Keratinocyte (primary cell): Measurements from ENCODE around the gene RASD2. TPM values are rescaled to one million over a fixed set of nuclear protein-coding genes. Genes with fewer than 3 reads are reported as not detected.

Experiments used
- DNase-seq: peaks from one replicate; pipeline ENCODE4 v3.0.0-alpha.2; 2011; ENCODE audit warnings: low read depth, missing footprints, low spot score
- FAIRE-seq: peaks from 2 replicates; lab custom pipeline; 2011; peaks lifted over from hg19 to GRCh38; lab: Jason Lieb, UNC
- H2AFZ ChIP-seq: 2 replicates; pipeline ENCODE4 v1.6.0; 2012; ENCODE audit warnings: low read length, control low read depth, inconsistent platforms; ENCODE audit not compliant: control insufficient read depth
- H3K27ac ChIP-seq: 2 replicates; pipeline ENCODE4 v1.5.1; 2011; ENCODE audit warnings: low read length; ENCODE audit not compliant: control insufficient read depth, insufficient read depth
- H3K27me3 ChIP-seq: 3 replicates; pipeline ENCODE4 v1.6.0; 2011; ENCODE audit warnings: low read length; ENCODE audit not compliant: control insufficient read depth, insufficient read depth; ENCODE audit errors: extremely low read depth
- H3K36me3 ChIP-seq, 2 experiments: 2 replicates in 1 of 2; 3 replicates in 1 of 2; pipeline ENCODE4 v1.5.1; 2011; ENCODE audit warnings: low read length in 2 of 2, mild to moderate bottlenecking in 1 of 2; ENCODE audit not compliant: control insufficient read depth in 2 of 2, insufficient read depth in 2 of 2; ENCODE audit errors: extremely low read depth in 1 of 2
- H3K4me1 ChIP-seq: 3 replicates; pipeline ENCODE4 v1.5.1; 2011; ENCODE audit warnings: low read length; ENCODE audit not compliant: control insufficient read depth, insufficient read depth; ENCODE audit errors: extremely low read depth
- H3K4me2 ChIP-seq: 3 replicates; pipeline ENCODE4 v1.6.0; 2011; ENCODE audit warnings: low read depth, low read length; ENCODE audit not compliant: control insufficient read depth, insufficient read depth; ENCODE audit errors: extremely low read depth
- H3K4me3 ChIP-seq, 3 experiments: fragments of 200-600 bp in 1 of 3; sonication (generic) in 1 of 3; 2 replicates in 2 of 3; 3 replicates in 1 of 3; pipeline ENCODE4 v1.5.1; 2011 to 2016; ENCODE audit warnings: low read length in 3 of 3, mild to moderate bottlenecking in 3 of 3, control low read depth in 2 of 3, inconsistent platforms in 1 of 3, low read depth in 1 of 3, mixed read lengths in 1 of 3, mixed run types in 1 of 3, moderate library complexity in 1 of 3; ENCODE audit not compliant: control insufficient read depth in 2 of 3, insufficient read depth in 2 of 3; ENCODE audit errors: extremely low read depth in 1 of 3
- H3K79me2 ChIP-seq: 2 replicates; pipeline ENCODE4 v1.6.0; 2012; ENCODE audit warnings: low read length; ENCODE audit not compliant: control insufficient read depth, insufficient read depth
- H3K9ac ChIP-seq: 3 replicates; pipeline ENCODE4 v1.6.0; 2011; ENCODE audit warnings: low read length; ENCODE audit not compliant: control insufficient read depth, insufficient read depth; ENCODE audit errors: extremely low read depth
- H3K9me1 ChIP-seq: 3 replicates; pipeline ENCODE4 v1.6.0; 2011; ENCODE audit warnings: low read length; ENCODE audit not compliant: control insufficient read depth, insufficient read depth; ENCODE audit errors: extremely low read depth
- H3K9me3 ChIP-seq: 2 replicates; pipeline ENCODE4 v1.5.1; 2012; ENCODE audit warnings: low read depth, low read length; ENCODE audit not compliant: control insufficient read depth
- H4K20me1 ChIP-seq: 3 replicates; pipeline ENCODE4 v1.6.0; 2011; ENCODE audit warnings: low read length; ENCODE audit not compliant: control insufficient read depth, insufficient read depth; ENCODE audit errors: extremely low read depth
- EZH2 ChIP-seq: IDR thresholded peaks from one replicate; pipeline ENCODE4 v1.6.1; 2012; ENCODE audit warnings: inconsistent platforms, mild to moderate bottlenecking, low read length, moderate library complexity
- dilution Hi-C: fragments of 300-500 bp; cut with MboI; formaldehyde crosslinking; loops from one replicate; pipeline ENCODE4 v1.7.0; 2020; ENCODE audit warnings: low sequenced_read_pairs; ENCODE audit not compliant: extremely low pct_ligation_motif_present
- polyA plus RNA-seq, 5 experiments: library from polyadenylated mRNA; depleted of rRNA in 3 of 5; stranded (reverse) in 3 of 5; stranded (forward) in 1 of 5; unstranded in 1 of 5; fragments of >200 nt; gene quantifications; 1 replicate in 1 of 5; 2 replicates in 3 of 5; 3 replicates in 1 of 5; pipeline versions ENCODE4 v1.2.1 to v1.2.3, GENCODE V29; 2011 to 2012; ENCODE audit warnings: missing spikeins in 2 of 5, low read depth in 1 of 5, low replicate concordance in 1 of 5
- TF ChIP-seq, protein P1 (sequence below), 3 experiments: IDR thresholded peaks in 1 of 3; conservative IDR thresholded peaks in 1 of 3; optimal IDR thresholded peaks in 1 of 3; 2 replicates in 2 of 3; 3 replicates in 1 of 3; pipeline versions ENCODE3 to v1.5.1; 2011; ENCODE audit warnings: low read length in 3 of 3, mild to moderate bottlenecking in 3 of 3, moderate library complexity in 2 of 3, control low read depth in 1 of 3, inconsistent platforms in 1 of 3; ENCODE audit not compliant: insufficient read depth in 2 of 3; ENCODE audit errors: extremely low read depth in 1 of 3

Gene RASD2
- polyA plus RNA-seq, 1 donor (not counting 4 experiments of a cell fraction or from before 2014, with no cell fraction given): 0.03 TPM

DNA sequence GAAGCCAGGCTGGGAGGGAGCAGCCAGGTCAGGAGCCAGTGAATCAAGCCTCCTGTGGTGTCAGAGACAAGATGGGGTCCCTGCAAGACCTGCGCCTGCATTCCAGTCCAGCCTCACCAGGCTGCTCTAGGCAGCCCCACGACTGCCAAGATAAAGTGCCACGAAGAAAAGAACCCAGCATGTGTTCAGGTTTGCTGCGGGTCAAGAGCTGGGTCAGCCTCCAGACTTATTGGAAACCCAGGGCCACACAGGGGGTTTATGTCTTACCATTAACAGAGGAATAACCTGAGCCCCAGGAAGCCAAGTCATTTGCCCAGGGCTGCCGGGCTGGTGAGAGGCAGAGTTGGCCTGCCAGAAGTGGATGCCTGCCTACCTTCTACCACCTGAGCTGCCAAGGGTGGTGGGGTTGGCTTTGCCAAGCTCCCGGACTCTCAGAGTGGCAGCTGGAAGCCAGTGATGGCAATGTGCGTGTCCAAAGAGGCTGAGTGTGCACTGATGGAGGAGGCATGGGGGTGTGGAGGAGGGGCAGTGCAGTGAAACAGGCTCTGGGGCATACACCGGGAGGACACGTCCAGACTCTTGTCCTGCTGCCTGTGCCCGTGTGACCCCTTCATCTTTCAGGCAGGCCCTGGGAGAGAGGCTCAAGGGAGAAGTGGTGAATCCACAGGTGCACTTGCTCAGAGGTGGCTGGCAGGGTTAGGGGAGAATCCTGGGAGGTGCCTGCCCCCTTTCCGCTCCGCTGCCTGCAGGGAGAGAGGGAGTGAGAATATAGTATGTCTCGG is 1.7 kb downstream of the RASD2 start:
- dilution Hi-C loops: no loop called here

DNA sequence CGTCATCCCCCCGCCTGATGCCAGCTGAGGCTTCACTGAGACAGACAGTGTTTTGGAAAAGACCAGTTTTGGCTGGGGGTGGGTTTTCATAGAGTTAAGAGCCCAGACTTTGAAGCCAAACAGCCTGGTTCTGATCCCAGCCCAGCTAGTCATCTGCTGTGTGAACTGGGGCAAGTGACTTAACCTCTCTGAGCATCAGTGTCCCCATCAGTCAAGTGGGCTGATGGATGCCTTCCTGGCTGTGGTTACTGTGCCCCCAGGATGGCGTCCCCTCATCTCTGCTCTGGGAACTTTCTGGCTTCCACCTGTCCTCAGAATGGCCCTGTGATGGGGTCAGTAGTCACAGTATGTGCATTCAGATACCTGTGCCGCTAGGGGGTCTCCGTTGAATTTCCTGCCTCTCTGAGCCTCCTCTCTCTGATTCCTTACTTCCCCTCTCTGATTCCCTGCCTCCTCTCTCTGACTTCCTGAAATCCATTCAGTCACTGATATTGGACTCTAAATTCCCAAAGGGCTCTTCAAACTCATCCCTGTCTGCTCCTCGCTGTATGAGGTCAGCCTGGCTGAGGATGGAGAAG is 2.4 kb downstream of the RASD2 start:
- H3K4me2 ChIP-seq: no peak overlapping the region
- TF ChIP-seq EZH2: no peak
- TF ChIP-seq, protein P1, sequence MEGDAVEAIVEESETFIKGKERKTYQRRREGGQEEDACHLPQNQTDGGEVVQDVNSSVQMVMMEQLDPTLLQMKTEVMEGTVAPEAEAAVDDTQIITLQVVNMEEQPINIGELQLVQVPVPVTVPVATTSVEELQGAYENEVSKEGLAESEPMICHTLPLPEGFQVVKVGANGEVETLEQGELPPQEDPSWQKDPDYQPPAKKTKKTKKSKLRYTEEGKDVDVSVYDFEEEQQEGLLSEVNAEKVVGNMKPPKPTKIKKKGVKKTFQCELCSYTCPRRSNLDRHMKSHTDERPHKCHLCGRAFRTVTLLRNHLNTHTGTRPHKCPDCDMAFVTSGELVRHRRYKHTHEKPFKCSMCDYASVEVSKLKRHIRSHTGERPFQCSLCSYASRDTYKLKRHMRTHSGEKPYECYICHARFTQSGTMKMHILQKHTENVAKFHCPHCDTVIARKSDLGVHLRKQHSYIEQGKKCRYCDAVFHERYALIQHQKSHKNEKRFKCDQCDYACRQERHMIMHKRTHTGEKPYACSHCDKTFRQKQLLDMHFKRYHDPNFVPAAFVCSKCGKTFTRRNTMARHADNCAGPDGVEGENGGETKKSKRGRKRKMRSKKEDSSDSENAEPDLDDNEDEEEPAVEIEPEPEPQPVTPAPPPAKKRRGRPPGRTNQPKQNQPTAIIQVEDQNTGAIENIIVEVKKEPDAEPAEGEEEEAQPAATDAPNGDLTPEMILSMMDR (optimal IDR thresholded peaks at IDR 0.05 in 1 of 3, IDR thresholded peaks at IDR 0.05 in 1 of 3, conservative IDR thresholded peaks at IDR 0.05 in 1 of 3; ENCODE audit: extremely low read depth in 1 of 3, insufficient read depth in 2 of 3, low read length in 3 of 3): no peak
- peaks cover 7% of the 10 kb centered on the region for H3K4me1 ChIP-seq
- no peak overlapping the region for H2AFZ ChIP-seq
- H3K9me1 ChIP-seq: no peaks in the 10 kb centered on the region
- no peak overlapping the region for H3K4me3 ChIP-seq
- dilution Hi-C loops: no loop called here
- FAIRE-seq (no peak), DNase-seq (no peak)
- no peaks in the 10 kb centered on the region for H3K9me3 ChIP-seq
- H3K36me3 ChIP-seq: no peaks in the 10 kb centered on the region
- H4K20me1 ChIP-seq: peaks cover 6% of the 10 kb centered on the region
- no peak overlapping the region for H3K27ac ChIP-seq
- H3K27me3 ChIP-seq: peaks cover 51% of the 10 kb centered on the region
- no peak overlapping the region for H3K9ac ChIP-seq
- no peaks in the 10 kb centered on the region for H3K79me2 ChIP-seq

More for the DNA sequence above, 1.7 kb downstream of the RASD2 start:
- Histone ChIP-seq H3K9me1 (no peaks in the 10 kb centered on the region), H3K4me1 (peaks cover 7% of the 10 kb centered on the region), H3K9me3 (no peaks in the 10 kb centered on the region), H3K4me2 (no peak overlapping the region), H3K9ac (no peak overlapping the region), H3K36me3 (no peaks in the 10 kb centered on the region), H4K20me1 (peaks cover 6% of the 10 kb centered on the region), H2AFZ (no peak overlapping the region), H3K79me2 (no peaks in the 10 kb centered on the region), H3K27ac (no peak overlapping the region), H3K27me3 (peaks cover 48% of the 10 kb centered on the region), H3K4me3 (no peak overlapping the region)
- FAIRE-seq (no peak), DNase-seq (no peak)
- TF ChIP-seq, protein P1 (optimal IDR thresholded peaks at IDR 0.05 in 1 of 3, IDR thresholded peaks at IDR 0.05 in 1 of 3, conservative IDR thresholded peaks at IDR 0.05 in 1 of 3; ENCODE audit: extremely low read depth in 1 of 3, insufficient read depth in 2 of 3, low read length in 3 of 3): no peak
- TF ChIP-seq EZH2: no peak
